Liver (tissue), 9 donors: ENCODE data around the gene SEMA3B. TPM values are rescaled to one million over a fixed set of nuclear protein-coding genes. Genes with fewer than 3 reads are reported as not detected.

Experiments used
- DNase-seq: peaks from one replicate; pipeline ENCODE4 v3.0.0-alpha.2; 2017; ENCODE audit warnings: low spot score
- H3K27ac ChIP-seq, 2 donors: one replicate each; pipeline ENCODE4 v1.7.0; 2013; ENCODE audit warnings: inconsistent platforms in 2 of 2, low read length in 2 of 2, control low read depth in 1 of 2, low read depth in 1 of 2, mild to moderate bottlenecking in 1 of 2
- H3K27me3 ChIP-seq, 4 donors: one replicate each; pipeline versions ENCODE4 v1.6.1 to v1.7.0; 2013; ENCODE audit warnings: low read length in 3 of 4, inconsistent platforms in 1 of 4, mild to moderate bottlenecking in 1 of 4, moderate library complexity in 1 of 4; ENCODE audit not compliant: control insufficient read depth in 4 of 4, insufficient read depth in 4 of 4
- H3K36me3 ChIP-seq, 4 donors: one replicate each; pipeline versions ENCODE4 v1.6.1 to v1.7.0; 2013; ENCODE audit warnings: low read length in 3 of 4, mild to moderate bottlenecking in 3 of 4, low read depth in 1 of 4, moderate library complexity in 1 of 4; ENCODE audit not compliant: control insufficient read depth in 4 of 4, insufficient read depth in 3 of 4
- H3K4me1 ChIP-seq, 4 donors: one replicate each; pipeline versions ENCODE4 v1.6.1 to v1.7.0; 2013; ENCODE audit warnings: low read length in 3 of 4, mild to moderate bottlenecking in 3 of 4, moderate library complexity in 1 of 4; ENCODE audit not compliant: control insufficient read depth in 4 of 4, insufficient read depth in 4 of 4
- H3K4me3 ChIP-seq, 3 donors: one replicate each; pipeline versions ENCODE4 v1.6.1 to v1.7.0; 2013; ENCODE audit warnings: low read length in 3 of 3, control low read depth in 1 of 3, low read depth in 1 of 3, mild to moderate bottlenecking in 1 of 3
- H3K9ac ChIP-seq, 2 donors: one replicate each; pipeline ENCODE4 v1.7.0; 2013; ENCODE audit warnings: low read length in 2 of 2, mild to moderate bottlenecking in 2 of 2, moderate library complexity in 2 of 2, control low read depth in 1 of 2, low read depth in 1 of 2
- H3K9me3 ChIP-seq, 4 donors: one replicate each; pipeline versions ENCODE4 v1.6.1 to v1.7.0; 2013; ENCODE audit warnings: low read length in 3 of 4; ENCODE audit not compliant: control insufficient read depth in 4 of 4
- EGR1 ChIP-seq, 2 donors: IDR thresholded peaks; 2 replicates each; pipeline ENCODE4 v1.6.1; 2016 to 2018; ENCODE audit warnings: antibody characterized with exemption in 2 of 2, low read depth in 2 of 2
- FOXA1 ChIP-seq: IDR thresholded peaks from 2 replicates; pipeline ENCODE4 v1.6.1; 2016; ENCODE audit warnings: antibody characterized with exemption
- FOXA2 ChIP-seq: IDR thresholded peaks from 2 replicates; pipeline ENCODE4 v1.6.1; 2016; ENCODE audit warnings: antibody characterized with exemption
- HNF4A ChIP-seq, 2 donors: conservative IDR thresholded peaks; 2 replicates each; pipeline ENCODE4 v1.6.1; 2016; ENCODE audit warnings: antibody characterized with exemption in 2 of 2, mild to moderate bottlenecking in 2 of 2
- HNF4G ChIP-seq: IDR thresholded peaks from 2 replicates; pipeline ENCODE4 v1.6.1; 2016; ENCODE audit warnings: antibody characterized with exemption
- RAD21 ChIP-seq, 2 donors: IDR thresholded peaks; 2 replicates each; pipeline ENCODE4 v1.6.1; 2016; ENCODE audit warnings: antibody characterized with exemption in 2 of 2, mild to moderate bottlenecking in 2 of 2
- RXRA ChIP-seq, 2 donors: IDR thresholded peaks; 2 replicates each; pipeline ENCODE4 v1.6.1; 2017 to 2018; ENCODE audit warnings: antibody characterized with exemption in 2 of 2, mild to moderate bottlenecking in 1 of 2
- SP1 ChIP-seq: IDR thresholded peaks from 2 replicates; pipeline ENCODE4 v1.6.1; 2018; ENCODE audit warnings: antibody characterized with exemption, mild to moderate bottlenecking
- TAF1 ChIP-seq: conservative IDR thresholded peaks from 2 replicates; pipeline ENCODE4 v1.6.1; 2016; ENCODE audit warnings: antibody characterized with exemption, mild to moderate bottlenecking
- YY1 ChIP-seq: IDR thresholded peaks from 2 replicates; pipeline ENCODE4 v1.6.1; 2016; ENCODE audit warnings: antibody characterized with exemption, mild to moderate bottlenecking
- WGBS: extraction: QIAGEN DNeasy Blood & Tissue Kit; methylation state at CpG from one replicate; pipeline ENCODE4 v1.1.7; 2013; 5-methylcytosine and 5-hydroxymethylcytosine counted together
- polyA plus RNA-seq, 2 donors: library from polyadenylated mRNA; stranded (reverse) in 1 of 2; unstranded in 1 of 2; fragments of 200-250 nt in 1 of 2; fragments of >200 nt in 1 of 2; fragmentation: Nextera tagmentation in 1 of 2; extraction: Ambion mirVana in 1 of 2; gene quantifications; one replicate each; pipeline versions ENCODE4 v1.2.1 to v1.2.3, GENCODE V29; 2013 to 2015
- total RNA-seq, 2 donors: library from RNA; depleted of rRNA; stranded (reverse); fragments of >200 nt; gene quantifications; one replicate each; pipeline ENCODE4 v1.2.3, GENCODE V29; 2014
- TF ChIP-seq, protein P1 (sequence below): fragments of 150-350 bp; IDR thresholded peaks from 2 replicates; pipeline ENCODE4 v1.5.1; 2017; ENCODE audit warnings: improper control_type of control experiment, low read depth, low read length; ENCODE audit not compliant: missing input control
- TF ChIP-seq, protein P2 (sequence below): IDR thresholded peaks from 2 replicates; pipeline ENCODE4 v1.6.1; 2016; ENCODE audit warnings: antibody characterized with exemption
- TF ChIP-seq, protein P3 (sequence below): IDR thresholded peaks from 2 replicates; pipeline ENCODE4 v1.6.1; 2016; ENCODE audit warnings: antibody characterized with exemption
- donor health status: healthy.
- donor health status: healthy.
- donor health status: healthy.
- donor health status: healthy.
- donor health status: healthy.

Gene SEMA3B
- total and polyA plus RNA-seq, 4 donors: 0.40 to 1.5 (median 0.93) TPM

DNA sequence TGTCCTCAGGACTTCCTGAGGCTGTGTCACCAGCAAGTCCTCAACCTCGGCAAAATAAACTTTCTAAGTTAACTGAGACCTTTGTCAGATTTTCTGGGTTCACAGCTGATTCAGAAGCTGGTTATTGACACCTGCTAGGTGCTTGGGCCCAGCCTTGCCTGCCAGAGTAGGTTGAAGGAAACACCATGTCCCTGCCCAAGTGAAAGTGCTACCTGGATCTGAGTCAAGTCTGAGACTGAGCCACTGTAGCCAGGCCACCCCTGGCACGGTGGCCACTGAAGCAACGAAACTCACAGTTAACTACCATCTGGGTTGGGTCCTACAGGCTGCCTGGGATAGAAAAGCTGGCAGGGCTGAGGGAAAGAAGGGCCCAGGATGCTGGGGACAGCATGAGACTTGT, 45.4 kb downstream of the SEMA3B start:
- H3K27me3 ChIP-seq: no peaks in the 10 kb centered on the region
- H3K9me3 ChIP-seq: no peaks in the 10 kb centered on the region
- no peak for DNase-seq
- H3K9ac ChIP-seq: no peak overlapping the region
- H3K4me1 ChIP-seq: peaks cover 8 to 24% (median 20%) of the 10 kb centered on the region in 4 donors
- no peak overlapping the region for H3K27ac ChIP-seq
- 82% methylated on average over 3 of the region's 3 CpGs for WGBS
- no peak overlapping the region for H3K4me3 ChIP-seq
- TF ChIP-seq EGR1 (IDR thresholded peaks at IDR 0.05; ENCODE audit: low read depth in 2 of 2) (no peak), SP1 (no peak), YY1 (no peak), HNF4G (no peak), HNF4A (conservative IDR thresholded peaks at IDR 0.05) (no peak), FOXA1 (no peak), FOXA2 (no peak)
- TF ChIP-seq, protein P1, sequence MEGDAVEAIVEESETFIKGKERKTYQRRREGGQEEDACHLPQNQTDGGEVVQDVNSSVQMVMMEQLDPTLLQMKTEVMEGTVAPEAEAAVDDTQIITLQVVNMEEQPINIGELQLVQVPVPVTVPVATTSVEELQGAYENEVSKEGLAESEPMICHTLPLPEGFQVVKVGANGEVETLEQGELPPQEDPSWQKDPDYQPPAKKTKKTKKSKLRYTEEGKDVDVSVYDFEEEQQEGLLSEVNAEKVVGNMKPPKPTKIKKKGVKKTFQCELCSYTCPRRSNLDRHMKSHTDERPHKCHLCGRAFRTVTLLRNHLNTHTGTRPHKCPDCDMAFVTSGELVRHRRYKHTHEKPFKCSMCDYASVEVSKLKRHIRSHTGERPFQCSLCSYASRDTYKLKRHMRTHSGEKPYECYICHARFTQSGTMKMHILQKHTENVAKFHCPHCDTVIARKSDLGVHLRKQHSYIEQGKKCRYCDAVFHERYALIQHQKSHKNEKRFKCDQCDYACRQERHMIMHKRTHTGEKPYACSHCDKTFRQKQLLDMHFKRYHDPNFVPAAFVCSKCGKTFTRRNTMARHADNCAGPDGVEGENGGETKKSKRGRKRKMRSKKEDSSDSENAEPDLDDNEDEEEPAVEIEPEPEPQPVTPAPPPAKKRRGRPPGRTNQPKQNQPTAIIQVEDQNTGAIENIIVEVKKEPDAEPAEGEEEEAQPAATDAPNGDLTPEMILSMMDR: no peak
- TF ChIP-seq, protein P2, sequence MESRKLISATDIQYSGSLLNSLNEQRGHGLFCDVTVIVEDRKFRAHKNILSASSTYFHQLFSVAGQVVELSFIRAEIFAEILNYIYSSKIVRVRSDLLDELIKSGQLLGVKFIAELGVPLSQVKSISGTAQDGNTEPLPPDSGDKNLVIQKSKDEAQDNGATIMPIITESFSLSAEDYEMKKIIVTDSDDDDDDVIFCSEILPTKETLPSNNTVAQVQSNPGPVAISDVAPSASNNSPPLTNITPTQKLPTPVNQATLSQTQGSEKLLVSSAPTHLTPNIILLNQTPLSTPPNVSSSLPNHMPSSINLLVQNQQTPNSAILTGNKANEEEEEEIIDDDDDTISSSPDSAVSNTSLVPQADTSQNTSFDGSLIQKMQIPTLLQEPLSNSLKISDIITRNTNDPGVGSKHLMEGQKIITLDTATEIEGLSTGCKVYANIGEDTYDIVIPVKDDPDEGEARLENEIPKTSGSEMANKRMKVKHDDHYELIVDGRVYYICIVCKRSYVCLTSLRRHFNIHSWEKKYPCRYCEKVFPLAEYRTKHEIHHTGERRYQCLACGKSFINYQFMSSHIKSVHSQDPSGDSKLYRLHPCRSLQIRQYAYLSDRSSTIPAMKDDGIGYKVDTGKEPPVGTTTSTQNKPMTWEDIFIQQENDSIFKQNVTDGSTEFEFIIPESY: no peak
- TF ChIP-seq, protein P3, sequence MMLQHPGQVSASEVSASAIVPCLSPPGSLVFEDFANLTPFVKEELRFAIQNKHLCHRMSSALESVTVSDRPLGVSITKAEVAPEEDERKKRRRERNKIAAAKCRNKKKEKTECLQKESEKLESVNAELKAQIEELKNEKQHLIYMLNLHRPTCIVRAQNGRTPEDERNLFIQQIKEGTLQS: no peak
- H3K36me3 ChIP-seq: peaks cover 0 to 10% (median 2%) of the 10 kb centered on the region in 4 donors

DNA sequence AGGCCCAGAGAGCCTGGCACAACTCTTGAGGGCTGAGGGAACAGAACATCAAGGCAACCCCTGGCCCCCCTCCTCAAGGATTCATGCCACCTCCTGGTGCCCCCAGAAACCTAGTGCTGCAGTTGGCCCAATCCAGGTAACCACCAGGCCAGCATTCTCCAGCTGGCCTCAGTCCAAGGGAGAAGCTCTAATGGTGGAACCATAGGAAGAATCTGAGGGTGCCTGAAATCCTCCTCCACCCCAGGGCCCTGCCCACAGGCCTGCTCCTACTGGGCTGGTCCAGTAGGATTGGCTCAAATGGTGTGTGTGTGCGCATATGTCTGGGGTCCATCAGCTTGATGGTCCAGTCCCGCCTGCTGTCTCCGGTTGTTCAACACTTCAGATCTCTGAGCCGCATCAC, 45.9 kb downstream of the SEMA3B start:
- Histone ChIP-seq H3K9me3 (no peaks in the 10 kb centered on the region), H3K27ac (no peak overlapping the region), H3K27me3 (no peaks in the 10 kb centered on the region), H3K36me3 (peaks cover 0 to 10% (median 2%) of the 10 kb centered on the region in 4 donors), H3K4me3 (no peak overlapping the region), H3K4me1 (peaks cover 9 to 24% (median 20%) of the 10 kb centered on the region in 4 donors), H3K9ac (no peak overlapping the region)
- TF ChIP-seq EGR1 (IDR thresholded peaks at IDR 0.05; ENCODE audit: low read depth in 2 of 2): no peak
- TF ChIP-seq SP1: no peak
- no peak for TF ChIP-seq RXRA (IDR thresholded peaks at IDR 0.05)
- TF ChIP-seq, protein P2: no peak
- TF ChIP-seq, protein P1: no peak
- TF ChIP-seq RAD21 (IDR thresholded peaks at IDR 0.05): no peak
- no peak for TF ChIP-seq HNF4G
- TF ChIP-seq TAF1: no peak
- 98% methylated on average over 4 of the region's 4 CpGs for WGBS
- no peak for DNase-seq
